Measurements from ENCODE around the gene KMT2C.
"Not testable (repeated sequence)": the region's sequence is repeated elsewhere in the genome, so short reads cannot be mapped to it uniquely, and the experiment has no call there.

KMT2C gene

GRCh38 chr7:152430854-152431253, 4.9 kb downstream of the KMT2C start:
- no peak overlapping the region for H3K27ac ChIP-seq
- TF ChIP-seq ZFX (IDR thresholded peaks at IDR 0.05; ENCODE audit: borderline replicate concordance) (no peak), CTCF (IDR thresholded peaks at IDR 0.05) (no peak)

- not testable (repeated sequence) for H3K27ac ChIP-seq
Observed at GRCh38 chr7:152430118-152430517, 5.7 kb downstream of the KMT2C start.

GRCh38 chr7:152424348-152425108, 11.3 kb downstream of the KMT2C start:
- no peak for TF ChIP-seq ZFX (IDR thresholded peaks at IDR 0.05; ENCODE audit: borderline replicate concordance)
- no peak for TF ChIP-seq CTCF (IDR thresholded peaks at IDR 0.05)
- no peak overlapping the region for H3K27ac ChIP-seq

GRCh38 chr7:152423991-152424347, 11.8 kb downstream of the KMT2C start:
- no peak for TF ChIP-seq CTCF (IDR thresholded peaks at IDR 0.05)
- TF ChIP-seq ZFX (IDR thresholded peaks at IDR 0.05; ENCODE audit: borderline replicate concordance), result no peak
- no peak overlapping the region for H3K27ac ChIP-seq

- H3K27ac ChIP-seq, result not testable (repeated sequence)
Observed at GRCh38 chr7:152423171-152423570, 12.6 kb downstream of the KMT2C start.

GRCh38 chr7:152420950-152421349, 14.9 kb downstream of the KMT2C start:
- not testable (repeated sequence) for H3K27ac ChIP-seq

- no peak overlapping the region for H3K27ac ChIP-seq
- TF ChIP-seq CTCF (IDR thresholded peaks at IDR 0.05) (no peak), ZFX (IDR thresholded peaks at IDR 0.05; ENCODE audit: borderline replicate concordance) (no peak)
Observed at GRCh38 chr7:152419473-152420429, 16.1 kb downstream of the KMT2C start.

GRCh38 chr7:152414779-152415178, 21.0 kb downstream of the KMT2C start:
- no peak overlapping the region for H3K27ac ChIP-seq
- TF ChIP-seq CTCF (IDR thresholded peaks at IDR 0.05), result no peak
- TF ChIP-seq ZFX (IDR thresholded peaks at IDR 0.05; ENCODE audit: borderline replicate concordance), result no peak
